ENCODE results near the gene RIOK1. TPM values are rescaled to one million over a fixed set of nuclear protein-coding genes. Genes with fewer than 3 reads are reported as not detected.
"Not testable (repeated sequence)": the region's sequence is repeated elsewhere in the genome, so short reads cannot be mapped to it uniquely, and the experiment has no call there.

Gene RIOK1
- total RNA-seq, 1 donor from 2014 or later: 11.3 TPM

- DNase-seq (ENCODE audit: low spot score): no peak
Observed at GRCh38 chr6:7441048-7441775, 51.6 kb downstream of the RIOK1 start.

- DNase-seq (ENCODE audit: low spot score): no peak
Observed at GRCh38 chr6:7442467-7442866, 52.9 kb downstream of the RIOK1 start.

- DNase-seq (ENCODE audit: low spot score): no peak
Observed at GRCh38 chr6:7445101-7445500, 55.5 kb downstream of the RIOK1 start.

GRCh38 chr6:7445885-7446461 is 56.4 kb downstream of the RIOK1 start:
- no peak for DNase-seq (ENCODE audit: low spot score)

GRCh38 chr6:7446619-7447325 is 57.2 kb downstream of the RIOK1 start:
- DNase-seq (ENCODE audit: low spot score): no peak

GRCh38 chr6:7448232-7448631 is 58.6 kb downstream of the RIOK1 start:
- no peak for DNase-seq (ENCODE audit: low spot score)

GRCh38 chr6:7449018-7449417 is 59.4 kb downstream of the RIOK1 start:
- no peak for DNase-seq (ENCODE audit: low spot score)

- no peak for DNase-seq (ENCODE audit: low spot score)
Observed at GRCh38 chr6:7451326-7451725, 61.7 kb downstream of the RIOK1 start.

GRCh38 chr6:7452898-7453297 is 63.3 kb downstream of the RIOK1 start:
- DNase-seq (ENCODE audit: low spot score): no peak

- DNase-seq (ENCODE audit: low spot score): no peak
Observed at GRCh38 chr6:7454696-7455358, 65.2 kb downstream of the RIOK1 start.

GRCh38 chr6:7456302-7456701 is 66.7 kb downstream of the RIOK1 start:
- not testable (repeated sequence) for DNase-seq (ENCODE audit: low spot score)

GRCh38 chr6:7461416-7461815 is 71.8 kb downstream of the RIOK1 start:
- no peak for DNase-seq (ENCODE audit: low spot score)

GRCh38 chr6:7463785-7464184 is 74.2 kb downstream of the RIOK1 start:
- DNase-seq (ENCODE audit: low spot score): peak; percentile 86

GRCh38 chr6:7467007-7467897 is 77.6 kb downstream of the RIOK1 start:
- DNase-seq (ENCODE audit: low spot score): peak; percentile 50

Other genes starting within 250 kb of the RIOK1 start
- gene SSR1, start 76.6 kb upstream of the RIOK1 start, total RNA-seq (ENCODE audit: insufficient read depth, low replicate concordance): 62.4 TPM
- 2.6 TPM for gene CAGE1, start 66 bp upstream of the RIOK1 start, total RNA-seq (ENCODE audit: insufficient read depth, low replicate concordance)
- gene DSP, start 151.9 kb downstream of the RIOK1 start, total RNA-seq (ENCODE audit: insufficient read depth, low replicate concordance): 74.9 TPM
- gene SNRNP48, start 200.4 kb downstream of the RIOK1 start, total RNA-seq (ENCODE audit: insufficient read depth, low replicate concordance): 16.9 TPM